Testis (tissue), 2 donors: Measurements from ENCODE around the gene TMEM98.

Experiments used
- CTCF ChIP-seq, 3 experiments: fragments of 450-650 bp in 2 of 3; fragments of 200-600 bp in 1 of 3; sonication (generic) in 1 of 3; IDR thresholded peaks; one replicate each; pipeline ENCODE4 v1.5.1; 2016 to 2019; ENCODE audit warnings: antibody characterized with exemption in 3 of 3, mild to moderate bottlenecking in 2 of 3, moderate library complexity in 1 of 3
- POLR2A ChIP-seq: fragments of 450-650 bp; IDR thresholded peaks from one replicate; pipeline ENCODE4 v1.6.1; 2017; ENCODE audit warnings: antibody characterized with exemption, mild to moderate bottlenecking, moderate library complexity

- TF ChIP-seq CTCF (IDR thresholded peaks at IDR 0.05) = no peak
- no peak for TF ChIP-seq POLR2A
Measured at GRCh38 chr17:32960815-32961214, 32.9 kb downstream of the TMEM98 start.
